Measurements from ENCODE around the gene GPR160.

GPR160 gene

GRCh38 chr3:170064108-170064507 is 26.3 kb downstream of the GPR160 start:
- no peak for DNase-seq (ENCODE audit: low read depth)

GRCh38 chr3:170075441-170076091 is 37.8 kb downstream of the GPR160 start:
- DNase-seq (ENCODE audit: low read depth) = no peak

- no peak for DNase-seq (ENCODE audit: low read depth)
These were observed 39.0 kb downstream of the GPR160 start for GRCh38 chr3:170076715-170077238.

GRCh38 chr3:170077361-170077760 is 39.6 kb downstream of the GPR160 start:
- DNase-seq (ENCODE audit: low read depth) = no peak

- no peak for DNase-seq (ENCODE audit: low read depth)
These were observed 41.0 kb downstream of the GPR160 start for GRCh38 chr3:170078620-170079281.

- no peak for DNase-seq (ENCODE audit: low read depth)
These were observed 41.9 kb downstream of the GPR160 start for GRCh38 chr3:170079536-170080165.

GRCh38 chr3:170080605-170081004 is 42.8 kb downstream of the GPR160 start:
- DNase-seq (ENCODE audit: low read depth) = no peak

- no peak for DNase-seq (ENCODE audit: low read depth)
These were observed 43.4 kb downstream of the GPR160 start for GRCh38 chr3:170081079-170081741.

GRCh38 chr3:170083343-170083742 is 45.5 kb downstream of the GPR160 start:
- no peak for DNase-seq (ENCODE audit: low read depth)

GRCh38 chr3:170085396-170085795 is 47.6 kb downstream of the GPR160 start:
- no peak for DNase-seq (ENCODE audit: low read depth)

- DNase-seq (ENCODE audit: low read depth) = no peak
These were observed 52.2 kb downstream of the GPR160 start for GRCh38 chr3:170089862-170090600.

GRCh38 chr3:170090601-170090981 is 52.8 kb downstream of the GPR160 start:
- no peak for DNase-seq (ENCODE audit: low read depth)

GRCh38 chr3:170092907-170093306 is 55.1 kb downstream of the GPR160 start:
- DNase-seq (ENCODE audit: low read depth) = no peak

- no peak for DNase-seq (ENCODE audit: low read depth)
These were observed 58.0 kb downstream of the GPR160 start for GRCh38 chr3:170095771-170096170.

- no peak for DNase-seq (ENCODE audit: low read depth)
These were observed 58.5 kb downstream of the GPR160 start for GRCh38 chr3:170096342-170096741.

GRCh38 chr3:170098753-170099152 is 61.0 kb downstream of the GPR160 start:
- DNase-seq (ENCODE audit: low read depth) = no peak

GRCh38 chr3:170100944-170101343 is 63.1 kb downstream of the GPR160 start:
- DNase-seq (ENCODE audit: low read depth) = no peak

GRCh38 chr3:170102431-170102830 is 64.6 kb downstream of the GPR160 start:
- DNase-seq (ENCODE audit: low read depth) = no peak

GRCh38 chr3:170107941-170108340 is 70.1 kb downstream of the GPR160 start:
- DNase-seq (ENCODE audit: low read depth) = no peak

GRCh38 chr3:170108955-170109354 is 71.2 kb downstream of the GPR160 start:
- DNase-seq (ENCODE audit: low read depth) = no peak

- no peak for DNase-seq (ENCODE audit: low read depth)
These were observed 71.9 kb downstream of the GPR160 start for GRCh38 chr3:170109579-170110293.

All from activated T-helper 1 cell treated with Interleukin-2 at 50 U/mL for 16 hours (primary cell).